A549 (cell line): ENCODE data around the gene SRGN. TPM values are rescaled to one million over a fixed set of nuclear protein-coding genes. Genes with fewer than 3 reads are reported as not detected.

ENCODE experiments used
- ATAC-seq, 2 experiments: fragments of 200-7000 bp in 1 of 2; fragments of >200 bp in 1 of 2; cut with Nextera tagmentation in 1 of 2; cut with Tn5 transposase in 1 of 2; 3 replicates each; pipeline versions ENCODE4 v1.8.0 to v1.9.1; 2018 to 2020; ENCODE audit warnings: mild to moderate bottlenecking in 1 of 2, moderate library complexity in 1 of 2
- CTCF ChIA-PET: fragments of 300-600 bp; sonication (Branson Sonifier 250); formaldehyde crosslinking; extraction: SDS; loops from one replicate; lab custom pipeline; 2021; ENCODE audit warnings: antibody characterized with exemption, inconsistent platforms; lab: Yijun Ruan, JAX
- POLR2A ChIA-PET: fragments of 350-600 bp; formaldehyde crosslinking; extraction: SDS; loops from one replicate; lab custom pipeline; 2021; ENCODE audit warnings: antibody characterized with exemption, inconsistent platforms; lab: Yijun Ruan, JAX
- DNase-seq, 2 experiments: peaks; one replicate each; pipeline versions ENCODE4 v3.0.0 to v3.0.0-alpha.2; 2011 to 2016; ENCODE audit warnings: low read depth in 1 of 2, low spot score in 1 of 2
- FAIRE-seq: peaks from 2 replicates; lab custom pipeline; 2011; peaks lifted over from hg19 to GRCh38; lab: Jason Lieb, UNC
- H3K27ac ChIP-seq, 2 experiments: fragments of >200 bp; sonication (Bioruptor Twin); formaldehyde crosslinking; 3 replicates each; pipeline ENCODE4 v1.5.1; 2016 to 2017
- H3K4me1 ChIP-seq: fragments of >200 bp; sonication (Bioruptor Twin); formaldehyde crosslinking; 3 replicates; pipeline ENCODE4 v1.6.1; 2016
- H3K4me2 ChIP-seq: fragments of >200 bp; sonication (Bioruptor Twin); formaldehyde crosslinking; 3 replicates; pipeline ENCODE4 v1.6.1; 2016
- H3K4me3 ChIP-seq: fragments of >200 bp; sonication (Bioruptor Twin); formaldehyde crosslinking; 3 replicates; pipeline ENCODE4 v1.5.1; 2016
- H3K9me3 ChIP-seq: fragments of >200 bp; sonication (Bioruptor Twin); formaldehyde crosslinking; 3 replicates; pipeline ENCODE4 v1.6.1; 2016
- BHLHE40 ChIP-seq: IDR thresholded peaks from 2 replicates; pipeline ENCODE4 v1.6.1; 2012; ENCODE audit warnings: low read depth, low read length, inconsistent platforms
- CBX2 ChIP-seq: fragments of 200-600 bp; sonication (generic); IDR thresholded peaks from 2 replicates; pipeline ENCODE4 v1.6.1; 2016; ENCODE audit warnings: low read depth, mild to moderate bottlenecking, borderline replicate concordance
- CEBPB ChIP-seq, 2 experiments: fragments of >200 bp in 1 of 2; sonication (Bioruptor Twin) in 1 of 2; formaldehyde crosslinking in 1 of 2; IDR thresholded peaks; 2 replicates each; pipeline ENCODE4 v1.6.1; 2012 to 2016
- EHF ChIP-seq: fragments of 250-450 bp; sonication (Bioruptor Pico); IDR thresholded peaks from 2 replicates; pipeline ENCODE4 v1.5.0; 2020; ENCODE audit warnings: mild to moderate bottlenecking
- FOSL2 ChIP-seq, 2 experiments: fragments of 450-650 bp in 1 of 2; fragments of >200 bp in 1 of 2; sonication (Bioruptor Twin) in 1 of 2; formaldehyde crosslinking; IDR thresholded peaks; 2 replicates each; pipeline versions ENCODE4 v1.5.0 to v1.6.1; 2016 to 2020; ENCODE audit warnings: mild to moderate bottlenecking in 1 of 2, moderate library complexity in 1 of 2
- HDAC2 ChIP-seq: fragments of 200-600 bp; sonication (generic); IDR thresholded peaks from 2 replicates; pipeline ENCODE4 v1.6.1; 2016
- HEYL ChIP-seq: fragments of 250-450 bp; sonication (Bioruptor Pico); IDR thresholded peaks from 2 replicates; pipeline ENCODE4 v1.8.0; 2021; ENCODE audit warnings: mild to moderate bottlenecking, moderate library complexity
- HOXB13 ChIP-seq: fragments of 250-450 bp; sonication (Bioruptor Pico); IDR thresholded peaks from 2 replicates; pipeline ENCODE4 v1.5.0; 2020; ENCODE audit warnings: low read depth, mild to moderate bottlenecking, moderate library complexity
- JUN ChIP-seq, 2 experiments: fragments of >200 bp; sonication (Bioruptor Twin); formaldehyde crosslinking; IDR thresholded peaks; 2 replicates in 1 of 2; 3 replicates in 1 of 2; pipeline ENCODE4 v1.6.1; 2016 to 2017
- JUNB ChIP-seq: fragments of >200 bp; sonication (Bioruptor Twin); formaldehyde crosslinking; IDR thresholded peaks from 2 replicates; pipeline ENCODE4 v1.6.1; 2016
- KDM5A ChIP-seq: fragments of 200-600 bp; sonication (generic); IDR thresholded peaks from 2 replicates; pipeline ENCODE4 v1.6.1; 2016; ENCODE audit warnings: antibody characterized with exemption, mild to moderate bottlenecking
- MAZ ChIP-seq: fragments of 150-350 bp; IDR thresholded peaks from 2 replicates; pipeline ENCODE4 v1.6.1; 2014; ENCODE audit warnings: antibody characterized with exemption, low read depth, low read length, borderline replicate concordance
- NPAS2 ChIP-seq: fragments of 250-450 bp; sonication (Bioruptor Pico); IDR thresholded peaks from 2 replicates; pipeline ENCODE4 v1.8.0; 2022; ENCODE audit warnings: mild to moderate bottlenecking, moderate library complexity, borderline replicate concordance
- PHF8 ChIP-seq: fragments of 200-600 bp; sonication (generic); IDR thresholded peaks from 2 replicates; pipeline ENCODE4 v1.6.1; 2016; ENCODE audit warnings: low read depth, mild to moderate bottlenecking, antibody characterized with exemption, moderate library complexity, borderline replicate concordance
- POLR2A ChIP-seq: IDR thresholded peaks from 2 replicates; pipeline ENCODE4 v1.6.1; 2012; ENCODE audit warnings: mild to moderate bottlenecking, low read length
- RAD21 ChIP-seq, 2 experiments: fragments of >200 bp in 1 of 2; sonication (Bioruptor Twin) in 1 of 2; formaldehyde crosslinking in 1 of 2; IDR thresholded peaks in 1 of 2; conservative IDR thresholded peaks in 1 of 2; 2 replicates in 1 of 2; 3 replicates in 1 of 2; pipeline ENCODE4 v1.6.1; 2012 to 2018; ENCODE audit warnings: inconsistent platforms in 1 of 2
- SMC3 ChIP-seq: fragments of >200 bp; sonication (Bioruptor Twin); formaldehyde crosslinking; IDR thresholded peaks from 3 replicates; pipeline ENCODE4 v1.6.1; 2018; ENCODE audit warnings: inconsistent platforms
- TFCP2L1 ChIP-seq: fragments of 250-450 bp; sonication (Bioruptor Pico); IDR thresholded peaks from 2 replicates; pipeline ENCODE4 v1.5.0; 2021; ENCODE audit warnings: mild to moderate bottlenecking
- WGBS: methylation state at CpG from one replicate; pipeline ENCODE4 v1.1.6; 2017; ENCODE audit errors: missing lambda C conversion rate; 5-methylcytosine and 5-hydroxymethylcytosine counted together
- polyA plus RNA-seq, 4 experiments: library from polyadenylated mRNA; depleted of rRNA in 3 of 4; stranded (reverse); fragments of >200 nt; fragmentation: RNase III in 1 of 4; extraction: RNeasy Plus Mini Kit Qiagen cat#74134 plus additional on column Dnase treatment in 1 of 4; gene quantifications; 2 replicates in 3 of 4; 3 replicates in 1 of 4; pipeline ENCODE4 v1.2.3, GENCODE V29; 2011 to 2017
- TF ChIP-seq, protein P1 (sequence below): fragments of >200 bp; sonication (Bioruptor Twin); formaldehyde crosslinking; IDR thresholded peaks from 3 replicates; pipeline ENCODE4 v1.6.1; 2016
- TF ChIP-seq, protein P2 (sequence below): fragments of 150-350 bp; IDR thresholded peaks from 2 replicates; pipeline ENCODE4 v1.6.1; 2014; ENCODE audit warnings: low read depth, mild to moderate bottlenecking, low read length
- TF ChIP-seq, protein P3 (sequence below): fragments of >200 bp; sonication (Bioruptor Twin); formaldehyde crosslinking; IDR thresholded peaks from 3 replicates; pipeline ENCODE4 v1.5.1; 2016
- TF ChIP-seq, protein P4 (sequence below): fragments of 250-450 bp; sonication (Bioruptor Pico); IDR thresholded peaks from 2 replicates; pipeline ENCODE4 v1.5.0; 2020; ENCODE audit warnings: low read depth, mild to moderate bottlenecking, moderate library complexity
- TF ChIP-seq, protein P5 (sequence below): fragments of 200-600 bp; sonication (generic); IDR thresholded peaks from 2 replicates; pipeline ENCODE4 v1.6.1; 2016; ENCODE audit warnings: antibody characterized with exemption, mild to moderate bottlenecking, moderate library complexity

Gene SRGN
- polyA plus RNA-seq, 2 of the 4 experiments (the other 2 are of a cell fraction): 51.9 to 88.7 TPM

DNA sequence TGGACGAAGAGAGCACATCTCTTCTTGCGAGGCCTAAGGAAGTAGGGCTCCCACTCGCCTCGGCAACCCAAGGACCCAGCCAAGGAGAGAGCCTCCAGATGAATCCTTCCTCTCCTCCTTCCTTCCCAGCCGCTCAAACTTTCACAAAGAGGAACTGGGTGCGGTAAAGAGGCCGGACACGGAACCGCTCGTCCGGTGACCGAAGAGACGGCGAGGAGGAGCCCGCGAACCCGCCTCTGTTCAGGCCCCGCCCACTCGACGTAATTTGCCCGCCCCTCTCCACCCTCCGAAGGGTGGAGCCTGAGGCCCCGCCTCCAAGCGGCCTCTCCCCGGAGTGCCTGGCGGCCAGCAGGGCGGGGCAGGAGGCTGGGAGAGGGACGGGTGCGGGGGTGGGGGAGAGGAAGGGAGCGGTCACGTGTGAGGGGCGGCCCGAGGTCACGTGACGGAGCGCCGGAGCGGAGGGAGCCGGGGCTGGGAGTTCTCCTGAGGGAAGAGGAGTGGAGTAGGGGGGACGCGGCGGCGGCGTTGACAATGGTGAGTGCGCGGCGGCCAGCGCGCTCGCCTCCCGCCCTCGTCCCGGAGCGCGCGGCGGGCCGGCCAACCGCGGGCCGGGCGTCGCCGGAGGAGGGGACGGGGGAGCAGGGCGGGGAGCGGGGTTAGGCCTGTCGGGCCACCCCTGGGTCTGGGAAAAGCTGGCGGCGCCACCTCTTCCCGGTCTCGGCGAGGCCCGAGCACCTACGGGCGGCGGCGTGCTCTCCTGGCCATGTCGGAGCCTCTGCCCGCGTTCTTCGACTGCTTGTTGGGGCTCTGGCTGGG, 36.1 kb downstream of the SRGN start, which contains the start of gene VPS26A (continued):
- TF ChIP-seq, protein P1, sequence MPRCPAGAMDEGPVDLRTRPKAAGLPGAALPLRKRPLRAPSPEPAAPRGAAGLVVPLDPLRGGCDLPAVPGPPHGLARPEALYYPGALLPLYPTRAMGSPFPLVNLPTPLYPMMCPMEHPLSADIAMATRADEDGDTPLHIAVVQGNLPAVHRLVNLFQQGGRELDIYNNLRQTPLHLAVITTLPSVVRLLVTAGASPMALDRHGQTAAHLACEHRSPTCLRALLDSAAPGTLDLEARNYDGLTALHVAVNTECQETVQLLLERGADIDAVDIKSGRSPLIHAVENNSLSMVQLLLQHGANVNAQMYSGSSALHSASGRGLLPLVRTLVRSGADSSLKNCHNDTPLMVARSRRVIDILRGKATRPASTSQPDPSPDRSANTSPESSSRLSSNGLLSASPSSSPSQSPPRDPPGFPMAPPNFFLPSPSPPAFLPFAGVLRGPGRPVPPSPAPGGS: peak; percentile 91
- TF ChIP-seq JUNB (no peak), HOXB13 (CRISPR knock-in tag) (no peak), FOSL2 (IDR thresholded peaks at IDR 0.05) (no peak), FOSL2 (CRISPR knock-in tag; IDR thresholded peaks at IDR 0.05) (0 out of 2 replicates have a peak, but pooled peaks have one; percentile 8), CEBPB (IDR thresholded peaks at IDR 0.05) (no peak), POLR2A (peak; percentile 76), SMC3 (peak; percentile 11; the same call in 2 of the 3 replicates), KDM5A (no peak), CBX2 (no peak), BHLHE40 (peak; percentile 89), JUN (IDR thresholded peaks at IDR 0.05) (peak; percentile 41 to 82; a peak in 4 of 5 replicates)
- TF ChIP-seq, protein P2, sequence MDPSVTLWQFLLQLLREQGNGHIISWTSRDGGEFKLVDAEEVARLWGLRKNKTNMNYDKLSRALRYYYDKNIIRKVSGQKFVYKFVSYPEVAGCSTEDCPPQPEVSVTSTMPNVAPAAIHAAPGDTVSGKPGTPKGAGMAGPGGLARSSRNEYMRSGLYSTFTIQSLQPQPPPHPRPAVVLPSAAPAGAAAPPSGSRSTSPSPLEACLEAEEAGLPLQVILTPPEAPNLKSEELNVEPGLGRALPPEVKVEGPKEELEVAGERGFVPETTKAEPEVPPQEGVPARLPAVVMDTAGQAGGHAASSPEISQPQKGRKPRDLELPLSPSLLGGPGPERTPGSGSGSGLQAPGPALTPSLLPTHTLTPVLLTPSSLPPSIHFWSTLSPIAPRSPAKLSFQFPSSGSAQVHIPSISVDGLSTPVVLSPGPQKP: no peak

DNA sequence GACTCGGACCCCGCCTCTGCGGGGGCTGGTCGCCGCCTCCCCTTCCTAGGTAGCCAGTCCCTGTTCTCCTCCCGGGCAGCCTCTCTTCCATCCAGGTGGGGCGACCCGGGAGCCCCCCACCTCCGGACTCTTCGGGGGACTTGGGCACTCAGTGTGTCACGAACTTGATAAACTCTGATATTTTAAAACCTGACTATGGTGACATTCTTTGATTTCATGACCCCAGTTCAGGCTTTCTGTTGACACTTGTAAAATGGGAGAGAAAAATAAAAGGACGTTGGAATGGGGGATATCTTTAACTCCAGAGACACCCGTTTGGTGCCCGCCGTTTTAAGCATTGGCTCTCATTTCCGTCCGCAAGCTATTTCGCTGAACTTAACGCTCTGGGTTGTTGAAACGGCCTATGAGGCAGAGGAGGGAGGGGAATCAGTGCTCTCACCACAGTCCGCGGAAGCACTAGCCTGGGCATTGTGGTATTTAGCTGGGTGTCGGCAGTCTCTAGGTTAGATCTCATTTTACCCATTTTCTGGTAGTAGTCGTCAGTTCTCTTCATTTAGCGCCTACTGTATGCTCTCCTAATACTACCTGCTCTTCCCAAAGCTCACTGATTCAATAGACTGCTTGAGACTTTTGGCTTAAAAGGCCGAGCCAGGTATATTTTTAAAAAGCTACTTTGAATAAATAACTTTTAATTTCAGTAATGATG, 36.8 kb downstream of the SRGN start:
- WGBS: 2% methylated on average over 21 of the region's 26 CpGs
- POLR2A ChIA-PET: interaction anchor here (0.6 to 1.3 kb wide), 4 partner anchors 55 to 169 kb away, joined by 3 to 7 read pairs (median 4); partner anchors contain the start of genes DDX21 and SUPV3L1

More for the DNA sequence above, 36.8 kb downstream of the SRGN start:
- DNase-seq (peak; percentile 35 to 51), ATAC-seq (peak; percentile 23 to 33; a peak in 5 of 6 replicates), FAIRE-seq (no peak)
- no peaks in the 10 kb centered on the region for H3K9me3 ChIP-seq
- CTCF ChIA-PET: interaction anchor here (0.9 to 2.3 kb wide), 7 partner anchors 9 to 120 kb away, joined by 3 to 13 read pairs (median 3); no protein-coding TSS in a partner anchor
- H3K4me1 ChIP-seq: peaks cover 15% of the 10 kb centered on the region
- H3K4me3 ChIP-seq: peak overlapping the region; percentile 77
- peak overlapping the region; percentile 89 to 92 for H3K27ac ChIP-seq
- H3K4me2 ChIP-seq: peak overlapping the region; percentile 87
- TF ChIP-seq RAD21 (conservative IDR thresholded peaks at IDR 0.05 in 1 of 2, IDR thresholded peaks at IDR 0.05 in 1 of 2) (no peak), PHF8 (peak; percentile 9; the same call in 1 of the 2 replicates), HDAC2 (no peak), EHF (CRISPR knock-in tag) (no peak), TFCP2L1 (no peak), JUN (IDR thresholded peaks at IDR 0.05) (peak in 1 of 2 experiments; percentile 1; a peak in 1 of 5 replicates), MAZ (no peak), NPAS2 (CRISPR knock-in tag) (no peak), HEYL (CRISPR knock-in tag) (no peak)
- TF ChIP-seq, protein P3, sequence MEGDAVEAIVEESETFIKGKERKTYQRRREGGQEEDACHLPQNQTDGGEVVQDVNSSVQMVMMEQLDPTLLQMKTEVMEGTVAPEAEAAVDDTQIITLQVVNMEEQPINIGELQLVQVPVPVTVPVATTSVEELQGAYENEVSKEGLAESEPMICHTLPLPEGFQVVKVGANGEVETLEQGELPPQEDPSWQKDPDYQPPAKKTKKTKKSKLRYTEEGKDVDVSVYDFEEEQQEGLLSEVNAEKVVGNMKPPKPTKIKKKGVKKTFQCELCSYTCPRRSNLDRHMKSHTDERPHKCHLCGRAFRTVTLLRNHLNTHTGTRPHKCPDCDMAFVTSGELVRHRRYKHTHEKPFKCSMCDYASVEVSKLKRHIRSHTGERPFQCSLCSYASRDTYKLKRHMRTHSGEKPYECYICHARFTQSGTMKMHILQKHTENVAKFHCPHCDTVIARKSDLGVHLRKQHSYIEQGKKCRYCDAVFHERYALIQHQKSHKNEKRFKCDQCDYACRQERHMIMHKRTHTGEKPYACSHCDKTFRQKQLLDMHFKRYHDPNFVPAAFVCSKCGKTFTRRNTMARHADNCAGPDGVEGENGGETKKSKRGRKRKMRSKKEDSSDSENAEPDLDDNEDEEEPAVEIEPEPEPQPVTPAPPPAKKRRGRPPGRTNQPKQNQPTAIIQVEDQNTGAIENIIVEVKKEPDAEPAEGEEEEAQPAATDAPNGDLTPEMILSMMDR: no peak
- TF ChIP-seq, protein P4, sequence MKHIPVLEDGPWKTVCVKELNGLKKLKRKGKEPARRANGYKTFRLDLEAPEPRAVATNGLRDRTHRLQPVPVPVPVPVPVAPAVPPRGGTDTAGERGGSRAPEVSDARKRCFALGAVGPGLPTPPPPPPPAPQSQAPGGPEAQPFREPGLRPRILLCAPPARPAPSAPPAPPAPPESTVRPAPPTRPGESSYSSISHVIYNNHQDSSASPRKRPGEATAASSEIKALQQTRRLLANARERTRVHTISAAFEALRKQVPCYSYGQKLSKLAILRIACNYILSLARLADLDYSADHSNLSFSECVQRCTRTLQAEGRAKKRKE (CRISPR knock-in tag): no peak
- TF ChIP-seq, protein P5, sequence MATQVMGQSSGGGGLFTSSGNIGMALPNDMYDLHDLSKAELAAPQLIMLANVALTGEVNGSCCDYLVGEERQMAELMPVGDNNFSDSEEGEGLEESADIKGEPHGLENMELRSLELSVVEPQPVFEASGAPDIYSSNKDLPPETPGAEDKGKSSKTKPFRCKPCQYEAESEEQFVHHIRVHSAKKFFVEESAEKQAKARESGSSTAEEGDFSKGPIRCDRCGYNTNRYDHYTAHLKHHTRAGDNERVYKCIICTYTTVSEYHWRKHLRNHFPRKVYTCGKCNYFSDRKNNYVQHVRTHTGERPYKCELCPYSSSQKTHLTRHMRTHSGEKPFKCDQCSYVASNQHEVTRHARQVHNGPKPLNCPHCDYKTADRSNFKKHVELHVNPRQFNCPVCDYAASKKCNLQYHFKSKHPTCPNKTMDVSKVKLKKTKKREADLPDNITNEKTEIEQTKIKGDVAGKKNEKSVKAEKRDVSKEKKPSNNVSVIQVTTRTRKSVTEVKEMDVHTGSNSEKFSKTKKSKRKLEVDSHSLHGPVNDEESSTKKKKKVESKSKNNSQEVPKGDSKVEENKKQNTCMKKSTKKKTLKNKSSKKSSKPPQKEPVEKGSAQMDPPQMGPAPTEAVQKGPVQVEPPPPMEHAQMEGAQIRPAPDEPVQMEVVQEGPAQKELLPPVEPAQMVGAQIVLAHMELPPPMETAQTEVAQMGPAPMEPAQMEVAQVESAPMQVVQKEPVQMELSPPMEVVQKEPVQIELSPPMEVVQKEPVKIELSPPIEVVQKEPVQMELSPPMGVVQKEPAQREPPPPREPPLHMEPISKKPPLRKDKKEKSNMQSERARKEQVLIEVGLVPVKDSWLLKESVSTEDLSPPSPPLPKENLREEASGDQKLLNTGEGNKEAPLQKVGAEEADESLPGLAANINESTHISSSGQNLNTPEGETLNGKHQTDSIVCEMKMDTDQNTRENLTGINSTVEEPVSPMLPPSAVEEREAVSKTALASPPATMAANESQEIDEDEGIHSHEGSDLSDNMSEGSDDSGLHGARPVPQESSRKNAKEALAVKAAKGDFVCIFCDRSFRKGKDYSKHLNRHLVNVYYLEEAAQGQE: no peak
